ENCODE measurements around the gene ADGB.

ADGB gene

DNA sequence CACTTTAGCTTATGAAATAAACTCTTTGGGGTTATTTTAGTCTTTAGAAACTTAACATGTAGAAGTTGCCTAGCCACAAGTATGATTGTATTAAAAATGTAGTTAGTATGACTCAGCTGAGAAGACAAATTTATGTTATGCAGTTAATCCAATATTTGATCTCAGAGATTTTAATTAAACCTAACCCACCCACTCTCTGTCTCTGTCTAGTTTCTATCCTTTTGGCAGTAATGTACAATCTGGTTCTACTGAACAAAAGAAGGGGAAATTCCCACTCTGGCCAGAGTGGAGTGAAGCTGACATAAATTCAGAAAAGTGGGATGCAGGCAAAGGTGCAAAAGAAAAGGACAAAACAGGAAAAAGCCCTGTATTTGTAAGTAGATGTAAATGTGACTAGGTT is 36.4 kb downstream of the ADGB start:
- no peak for DNase-seq

DNA sequence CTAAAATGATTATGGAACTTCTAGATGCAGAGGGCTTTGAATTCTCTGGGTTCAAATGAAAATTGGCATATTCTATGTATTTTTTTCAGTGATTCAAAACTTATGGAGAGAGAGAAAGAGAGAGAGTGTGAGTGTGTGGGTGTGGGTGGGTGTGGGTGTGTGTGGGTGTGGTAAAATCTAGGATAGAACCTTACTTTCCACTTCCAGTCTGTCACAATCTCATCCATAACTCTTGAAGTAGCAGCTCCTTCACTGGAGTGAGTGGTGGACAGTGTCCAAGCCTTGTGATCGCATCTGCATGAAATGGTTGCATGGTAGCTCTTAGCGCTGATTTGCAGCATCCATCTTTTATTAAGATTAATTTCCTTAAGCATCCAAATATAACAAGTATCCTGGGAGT is 37.7 kb downstream of the ADGB start:
- no peak for DNase-seq

DNA sequence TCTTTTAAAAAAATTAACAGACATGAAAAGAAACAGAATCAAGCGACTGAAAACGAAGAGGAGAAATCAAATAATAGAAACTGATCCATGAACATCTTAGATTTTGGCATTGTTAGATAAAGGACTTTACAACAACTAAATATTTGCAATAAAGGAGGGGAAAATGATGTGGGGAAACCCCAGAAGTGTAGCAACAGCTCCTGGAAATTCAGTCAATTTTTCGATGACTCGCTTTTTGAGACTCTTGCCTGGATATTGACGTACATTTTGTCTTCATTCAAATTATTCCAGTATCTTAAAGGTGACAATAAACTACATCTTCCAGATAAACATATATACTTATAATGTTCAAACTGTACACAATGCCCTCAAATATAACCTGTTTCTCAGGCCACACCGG is 44.1 kb downstream of the ADGB start:
- DNase-seq, result no peak

DNA sequence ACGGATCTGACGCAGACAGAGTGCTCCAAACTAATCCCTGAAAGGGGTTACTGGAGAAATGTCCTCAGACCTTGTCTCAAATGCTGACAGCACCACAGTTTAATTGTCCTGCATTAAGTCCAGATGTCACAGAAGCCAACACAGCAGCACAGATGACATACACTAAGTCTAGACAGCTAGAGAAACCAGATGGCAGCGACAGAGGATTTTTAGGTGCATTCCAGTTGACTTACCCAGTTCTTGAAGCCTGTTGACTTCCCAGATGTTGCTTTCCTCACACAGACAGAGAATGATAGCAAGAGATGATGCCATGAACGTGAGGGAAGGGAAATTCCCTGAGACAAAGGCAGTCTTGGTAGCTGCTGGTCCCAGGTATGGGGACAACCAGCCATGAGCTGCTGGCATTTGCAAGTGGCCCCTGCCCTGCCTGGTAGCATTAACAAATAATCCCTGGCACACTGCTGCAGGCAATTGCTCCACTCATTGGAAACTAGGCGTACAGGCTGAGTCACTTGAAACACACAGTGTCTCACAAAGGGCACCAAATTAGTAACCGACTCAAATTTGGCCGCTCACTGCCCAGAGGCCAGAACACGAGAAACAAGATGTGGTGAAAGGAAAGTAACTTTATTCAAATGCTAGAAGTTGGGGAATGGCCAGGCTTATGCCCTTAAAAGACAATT is 52.2 kb downstream of the ADGB start:
- DNase-seq, result no peak

DNA sequence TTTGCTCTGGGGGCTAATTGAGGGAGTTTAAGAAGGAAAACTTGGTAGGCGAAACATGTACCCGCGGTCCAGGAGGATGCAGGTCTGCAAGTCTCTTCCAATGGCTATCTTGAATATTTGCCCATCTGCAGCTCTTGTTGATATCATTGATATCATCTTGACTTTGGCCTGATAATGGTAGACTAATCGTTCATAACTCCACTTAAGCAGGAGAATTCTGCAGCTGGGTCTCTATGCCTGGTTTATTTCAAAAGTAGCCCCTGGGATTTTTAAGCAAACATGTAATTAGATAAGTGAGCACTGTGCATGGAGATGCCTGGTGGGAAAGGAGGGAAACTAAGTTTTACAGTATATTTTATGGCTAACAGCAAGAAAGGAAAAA is 52.7 kb downstream of the ADGB start:
- no peak for DNase-seq

DNA sequence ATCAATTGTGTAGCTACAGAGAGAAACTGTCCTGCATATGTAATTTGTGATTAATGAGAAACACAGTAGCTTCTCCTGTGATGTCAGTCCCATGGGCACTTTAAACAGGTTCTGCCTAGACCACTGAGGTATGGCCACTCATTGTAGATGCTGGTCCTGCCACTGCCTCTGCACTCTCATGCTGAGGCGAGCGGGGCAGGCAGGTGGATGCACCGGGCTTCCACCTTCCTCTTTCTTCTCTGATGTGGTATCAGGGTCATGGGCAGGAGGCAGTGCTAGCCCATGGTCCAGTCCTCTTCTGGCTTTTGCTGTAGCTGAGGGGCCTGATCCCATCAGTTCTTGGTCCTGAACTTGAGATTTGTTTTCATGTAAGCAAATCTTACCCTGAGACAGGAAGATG is 58.7 kb downstream of the ADGB start:
- no peak for DNase-seq

DNA sequence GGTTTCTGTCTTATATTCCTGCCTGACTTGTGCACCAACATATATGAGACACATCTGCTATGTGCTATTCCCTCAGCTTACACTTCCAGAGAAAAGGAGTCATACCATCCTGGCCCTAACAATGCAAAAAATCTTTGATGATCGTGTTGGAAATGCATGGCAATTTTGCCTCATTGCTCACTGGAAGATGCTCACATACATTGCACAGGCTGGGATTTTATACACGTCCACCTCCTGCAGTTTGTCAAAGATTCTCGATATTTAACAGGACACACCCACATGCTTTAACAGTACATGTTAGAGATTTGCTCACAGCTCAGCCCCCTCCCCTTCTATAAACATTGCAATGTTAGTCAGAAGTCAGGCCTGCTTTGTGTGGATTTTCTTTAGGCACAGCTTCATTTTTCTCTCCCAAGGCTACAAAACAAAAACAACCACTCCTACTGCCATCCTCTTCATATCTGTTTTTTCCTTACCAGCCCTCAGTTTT is 66.1 kb downstream of the ADGB start:
- no peak for DNase-seq

DNA sequence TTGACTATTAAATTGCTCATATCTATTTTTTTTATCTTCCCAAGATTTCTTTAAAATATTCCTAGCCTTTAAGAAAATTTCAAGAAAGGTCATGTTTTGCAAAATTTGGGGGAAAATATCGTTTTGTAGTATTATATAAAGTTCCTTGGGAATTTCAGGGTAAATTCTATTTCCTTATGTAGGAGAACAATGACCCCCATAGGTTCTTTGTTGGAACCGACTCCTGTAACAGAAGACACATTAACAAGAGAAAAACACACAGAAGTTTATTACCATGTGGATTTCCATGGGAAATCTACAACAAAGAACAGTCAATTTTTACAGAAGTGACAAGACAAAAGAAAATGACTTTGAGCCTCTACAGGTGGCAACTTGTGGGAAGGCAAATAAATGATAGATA is 68.1 kb downstream of the ADGB start:
- DNase-seq, result no peak

DNA sequence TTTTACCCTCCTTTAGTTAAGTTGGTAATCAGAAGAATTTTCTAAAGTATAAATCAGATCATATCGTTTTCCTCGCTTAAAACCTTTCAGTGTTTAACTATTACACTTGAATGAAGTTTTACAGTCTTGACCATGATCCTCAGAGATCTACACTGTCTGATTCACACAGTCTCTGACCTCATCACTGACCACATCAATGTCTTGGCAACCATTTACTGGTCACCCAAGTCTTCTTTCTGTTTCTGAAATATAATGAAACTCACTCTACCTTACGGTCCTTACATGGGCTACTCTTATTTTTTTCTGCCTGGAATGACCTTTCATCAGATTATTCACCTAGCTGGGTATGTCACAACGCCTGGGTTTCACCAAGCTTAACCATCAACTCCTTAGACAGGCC is 71.4 kb downstream of the ADGB start:
- no peak for DNase-seq

DNA sequence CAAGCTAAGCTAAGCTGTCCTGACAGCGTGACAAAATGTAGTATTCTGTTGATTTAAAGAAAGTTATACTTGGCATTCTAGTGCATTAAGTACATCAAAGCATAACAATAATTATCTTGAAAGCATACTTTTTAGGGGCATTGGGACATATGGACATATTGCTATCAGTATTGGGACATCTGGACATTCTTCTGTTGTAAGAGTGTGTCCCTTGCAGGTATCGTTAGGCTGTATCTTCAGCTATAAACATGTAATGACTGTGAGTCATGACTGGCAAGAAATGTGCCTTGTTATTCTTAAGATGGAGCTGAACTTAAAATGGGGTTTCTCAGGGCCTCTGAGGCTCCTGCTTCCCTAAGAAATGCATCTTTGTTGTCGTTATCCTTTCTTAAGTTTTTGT is 74.3 kb downstream of the ADGB start:
- no peak for DNase-seq

DNA sequence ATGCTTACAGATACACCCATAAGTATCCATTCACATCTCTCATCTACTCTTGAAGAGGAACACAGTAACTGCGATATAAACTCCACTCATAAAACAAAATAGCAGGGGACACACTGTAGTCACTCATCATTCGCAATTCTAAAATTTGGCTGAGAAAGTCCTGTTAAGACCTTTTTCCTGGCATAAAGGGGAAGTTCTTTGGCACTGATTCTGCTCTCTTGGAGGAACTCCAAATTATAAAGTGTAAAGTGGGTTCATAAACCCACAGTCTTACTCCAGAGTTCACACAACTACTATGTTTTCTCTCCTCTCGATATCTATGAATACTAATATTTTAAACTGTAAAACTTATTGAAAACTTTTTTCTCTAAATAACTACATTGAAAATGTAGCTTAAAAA is 80.6 kb downstream of the ADGB start:
- no peak for DNase-seq

DNA sequence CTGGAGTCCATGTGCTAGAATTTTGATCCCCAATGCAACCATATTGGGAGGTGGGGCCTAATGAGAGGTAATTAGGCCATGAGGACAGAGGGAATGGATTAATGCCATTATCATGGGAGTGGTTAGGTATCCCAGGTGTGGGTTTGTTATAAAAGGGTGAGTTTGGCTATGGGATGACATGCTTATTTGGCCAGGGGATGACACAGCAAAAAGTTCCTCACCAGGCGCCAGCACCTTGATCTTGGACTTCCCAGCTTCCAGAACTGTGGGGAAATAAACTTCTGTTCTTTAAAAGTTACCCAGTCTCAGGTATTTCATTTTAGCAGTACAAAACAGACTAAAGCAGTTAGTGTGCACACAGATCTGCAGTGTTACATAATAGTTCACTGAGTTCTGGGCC is 84.1 kb downstream of the ADGB start:
- no peak for DNase-seq

DNA sequence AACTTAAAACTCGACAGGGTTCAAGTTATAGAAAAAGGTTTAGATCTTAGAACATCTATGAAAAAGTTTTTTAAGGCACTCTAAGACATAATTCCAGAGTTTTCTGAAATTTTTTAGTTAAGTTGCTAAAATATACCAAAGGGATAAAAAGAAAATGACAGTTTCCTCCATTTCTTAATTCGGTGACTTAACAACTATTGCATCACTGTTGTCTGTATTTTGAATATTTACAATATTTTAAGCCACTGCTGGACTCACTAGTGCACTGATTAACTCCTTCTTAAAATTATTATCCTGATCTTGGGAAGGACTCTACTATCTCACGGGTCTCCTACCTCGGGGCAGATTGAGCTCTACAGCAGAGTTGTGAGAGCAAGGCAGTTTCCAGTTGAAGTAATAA is 91.0 kb downstream of the ADGB start:
- no peak for DNase-seq

DNA sequence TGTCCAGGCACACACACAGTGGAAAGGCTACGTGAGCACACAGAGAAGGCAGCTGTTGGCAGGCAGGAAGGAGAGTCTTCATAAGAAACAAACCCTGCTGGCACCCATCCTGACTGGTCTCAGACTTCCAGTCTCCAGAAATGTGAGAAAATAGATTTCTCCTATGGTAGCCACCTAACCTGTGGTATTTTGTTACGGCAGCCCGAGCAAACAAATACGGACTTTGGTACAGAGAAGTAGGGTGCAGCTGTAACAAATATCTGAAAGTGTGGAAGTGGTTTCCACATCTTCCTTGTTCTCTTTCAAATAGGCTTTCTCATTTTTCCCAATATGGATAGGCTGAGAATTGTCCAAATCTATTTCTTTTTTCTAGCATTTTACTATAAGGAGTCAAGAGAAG is 94.6 kb downstream of the ADGB start:
- DNase-seq, result no peak

DNA sequence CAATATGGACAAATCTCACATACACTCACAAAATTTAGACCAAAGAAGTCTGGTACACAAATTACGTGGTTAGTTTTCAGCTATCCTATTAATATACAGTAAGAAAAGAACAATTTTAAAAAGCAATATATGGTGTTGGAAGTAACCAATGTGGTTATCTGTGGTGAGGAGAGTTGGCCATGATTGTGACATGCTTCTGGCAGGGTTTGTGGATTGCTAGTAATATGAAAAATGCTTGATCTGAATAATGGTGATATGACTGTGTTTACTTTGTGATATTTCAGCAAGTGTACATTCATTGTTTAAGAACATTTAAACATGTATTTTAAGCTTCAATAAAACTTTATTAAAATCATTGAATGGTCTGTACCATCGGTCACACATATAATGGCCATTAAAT is 99.1 kb downstream of the ADGB start:
- no peak for DNase-seq

DNA sequence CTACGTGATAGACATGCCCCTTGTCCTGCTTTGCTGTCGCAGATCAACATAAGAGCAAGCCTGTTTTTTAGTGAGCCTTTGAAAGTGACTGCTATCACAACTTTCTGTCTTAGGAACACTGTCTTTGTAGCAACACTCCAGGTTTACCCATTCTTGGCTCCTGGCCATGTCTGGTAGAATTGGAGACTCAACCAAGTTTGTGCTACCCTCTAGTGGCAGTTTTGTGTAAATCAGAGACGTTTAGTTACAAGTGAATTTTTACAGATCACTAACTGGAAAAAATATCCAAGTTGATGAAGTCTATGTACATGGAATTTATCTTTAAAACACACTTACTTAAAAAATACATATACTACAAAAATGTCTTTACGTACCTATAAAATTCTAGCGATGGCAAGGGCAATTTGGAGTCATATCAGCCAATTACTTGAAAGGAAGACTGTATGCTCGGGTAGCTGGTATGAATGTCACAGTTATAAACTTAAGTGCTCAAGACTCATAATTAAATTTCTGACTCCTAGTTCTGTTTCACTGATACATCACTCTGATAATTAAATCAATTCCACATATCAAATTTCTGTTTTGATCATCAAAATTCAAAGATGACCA is 101.4 kb downstream of the ADGB start:
- DNase-seq, result no peak

DNA sequence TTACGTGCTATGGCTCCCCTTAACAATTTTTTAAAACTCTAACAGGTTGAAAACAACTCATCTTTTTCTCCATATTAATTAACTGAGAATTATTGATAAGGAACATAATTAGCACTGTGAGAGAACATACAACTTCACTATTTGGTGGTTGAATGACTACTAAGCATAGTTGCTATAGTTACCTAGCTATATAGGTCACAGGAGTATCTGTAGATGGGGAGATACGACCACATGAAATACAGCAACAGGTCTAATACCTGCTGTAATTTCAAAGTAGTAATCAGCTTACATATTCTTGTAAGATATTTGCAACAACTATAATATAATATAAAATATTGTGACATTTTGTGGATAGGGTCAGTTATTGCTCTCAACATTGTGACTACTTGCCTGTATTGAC is 102.9 kb downstream of the ADGB start:
- no peak for DNase-seq

DNA sequence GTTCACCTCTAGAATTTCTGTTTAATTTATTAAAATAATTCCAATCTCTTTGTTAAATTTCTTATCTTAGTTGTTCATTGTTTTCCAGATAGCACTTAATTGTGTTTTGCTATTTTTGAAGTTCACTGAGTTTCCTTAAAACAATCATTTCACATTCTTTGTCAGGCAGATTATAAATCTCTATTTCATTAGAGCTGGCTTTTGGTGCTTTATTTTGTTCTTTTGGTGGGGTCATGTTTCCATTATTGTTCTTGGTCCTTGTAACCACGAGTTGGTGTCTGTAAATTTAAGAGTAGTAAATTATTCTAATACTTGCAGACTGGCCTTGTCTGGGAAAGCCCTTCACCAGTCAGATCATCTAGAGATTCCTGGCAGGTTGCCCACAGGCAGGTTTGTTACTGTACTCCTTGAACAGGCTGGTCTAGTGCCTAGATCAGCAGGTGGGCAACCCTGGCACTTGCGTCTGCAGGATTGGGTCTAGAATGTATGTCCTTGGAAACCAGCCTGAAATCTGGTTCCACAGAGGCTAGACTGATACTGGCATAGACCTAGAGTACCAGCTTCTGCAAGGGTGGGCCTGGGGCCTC is 110.4 kb downstream of the ADGB start:
- no peak for DNase-seq

DNA sequence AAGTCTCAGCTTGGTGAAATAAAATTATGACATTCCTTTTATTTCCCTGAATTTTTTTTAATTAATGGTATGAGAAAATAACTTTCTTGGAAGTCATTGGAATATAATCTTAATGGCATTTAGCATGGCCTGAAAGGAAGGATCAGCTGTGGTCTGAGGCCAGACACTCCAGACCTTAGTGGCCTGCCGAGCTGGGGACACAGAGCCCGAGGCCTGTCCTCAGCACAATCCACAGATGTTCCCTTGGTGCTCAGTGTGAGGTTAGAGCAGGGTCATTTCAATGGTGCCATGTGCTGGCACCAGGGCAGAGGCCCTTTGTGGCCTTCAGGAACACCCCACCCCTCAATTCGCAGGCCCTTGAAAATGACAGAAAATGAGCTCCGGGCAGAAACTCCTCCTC is 120.6 kb downstream of the ADGB start:
- no peak for DNase-seq

DNA sequence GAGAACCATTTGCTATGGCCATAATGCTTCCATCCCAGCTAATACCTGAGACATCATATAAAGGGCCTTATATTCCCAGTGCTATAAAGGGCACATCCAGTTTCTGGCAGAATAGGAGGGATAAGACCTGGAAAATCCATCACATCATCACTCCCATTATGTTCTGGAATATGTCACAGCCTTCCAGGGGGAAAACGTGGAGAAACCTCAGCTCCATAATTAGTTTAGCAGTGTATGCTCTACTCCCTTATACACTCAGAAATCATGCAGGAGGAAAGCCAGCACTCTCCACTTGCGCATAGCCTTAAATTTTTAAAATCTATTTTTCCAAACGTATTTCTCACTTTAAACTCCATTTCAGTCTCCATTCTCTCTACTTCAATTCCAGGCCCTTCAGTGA is 140.9 kb downstream of the ADGB start:
- DNase-seq, result no peak

DNA sequence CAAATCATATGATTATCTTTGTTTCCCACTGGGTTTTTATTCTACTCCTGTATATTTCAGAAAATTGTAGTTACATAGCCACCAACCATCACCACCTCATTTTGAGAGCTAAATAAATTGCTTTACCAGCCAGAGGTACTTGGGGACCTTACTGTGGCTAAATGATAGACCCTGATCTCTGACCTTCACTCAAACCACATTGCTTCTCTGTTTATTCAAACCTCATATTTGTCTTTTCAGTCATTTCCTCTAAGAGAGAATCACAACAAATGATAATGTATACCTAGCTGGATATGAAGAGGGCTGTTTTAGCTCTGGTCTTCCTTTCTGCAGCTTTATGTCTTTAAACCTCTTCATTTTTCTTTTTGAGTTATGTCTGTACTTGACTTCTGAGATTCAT is 142.8 kb downstream of the ADGB start:
- DNase-seq, result no peak

DNA sequence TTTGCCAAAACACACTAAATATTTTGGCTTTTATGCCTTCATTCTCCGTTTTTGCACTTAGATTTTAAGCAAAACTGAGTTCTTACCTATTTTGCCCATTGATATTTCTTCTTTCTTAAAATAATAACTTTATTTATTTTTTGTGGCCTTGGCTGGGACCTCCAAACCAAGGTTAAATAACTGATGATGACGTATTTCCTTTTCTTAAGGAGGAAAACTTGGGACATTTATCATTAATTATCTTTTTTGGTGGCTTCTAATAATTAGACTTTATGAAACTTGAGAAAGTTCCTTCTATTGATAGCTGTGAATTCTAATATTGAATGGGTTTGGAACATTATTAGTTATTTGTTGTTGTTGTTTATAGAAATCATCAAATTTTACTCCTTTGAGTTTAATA is 154.5 kb downstream of the ADGB start:
- DNase-seq, result no peak

DNA sequence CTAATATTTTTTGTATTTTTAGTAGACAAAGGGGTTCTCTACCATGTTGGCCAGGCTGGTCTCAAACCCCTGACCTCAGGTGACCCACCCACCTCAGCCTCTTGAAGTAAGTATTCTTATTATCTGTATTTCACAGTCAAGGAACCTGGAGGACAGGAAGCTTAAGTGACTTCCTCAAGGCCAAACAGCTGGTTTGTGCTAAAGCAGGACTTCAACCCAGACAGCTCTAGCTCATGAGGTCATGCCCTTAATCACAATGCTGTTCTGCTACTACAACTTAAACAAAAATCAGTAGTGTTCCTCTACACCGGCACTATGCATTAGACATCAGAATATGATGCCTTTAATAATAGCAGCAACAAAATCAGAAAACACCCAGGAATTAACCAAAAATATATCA is 168.9 kb downstream of the ADGB start:
- DNase-seq, result no peak

DNA sequence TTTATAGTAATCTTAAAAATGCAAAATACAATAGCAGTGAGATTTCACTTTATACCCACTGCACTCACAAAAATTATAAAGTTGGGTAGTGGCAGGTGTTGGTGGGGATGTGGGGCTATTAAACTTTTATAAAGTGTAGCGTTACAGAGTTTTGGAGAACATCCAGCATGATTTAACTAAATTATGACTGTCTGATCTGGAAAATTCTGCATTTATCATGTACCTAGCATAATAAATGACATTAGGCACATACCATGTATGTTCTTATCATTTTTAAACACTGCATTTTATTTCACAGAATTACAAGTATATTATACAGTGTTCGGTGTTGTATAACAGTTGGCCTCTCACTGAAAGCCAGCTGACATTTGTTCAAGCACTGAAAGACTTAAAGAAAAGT is 169.9 kb downstream of the ADGB start:
- DNase-seq, result no peak

All from activated CD4-positive, alpha-beta T cell treated with anti-CD3 and anti-CD28 coated beads for 1 hour (primary cell).